Parathyroid adenoma (tissue), 2 donors: Measurements from ENCODE around the gene TTF2.
A peak's percentile ranks its signal among the peaks of the same experiment; 100 is the strongest.

Source experiments
- H2AFZ ChIP-seq: fragments of 300-600 bp; sonication (generic); one replicate; pipeline ENCODE4 v1.7.0; 2017; ENCODE audit warnings: antibody characterized with exemption, mild to moderate bottlenecking
- H3K27ac ChIP-seq: fragments of 300-600 bp; sonication (generic); one replicate; pipeline ENCODE4 v1.7.0; 2017
- H3K27me3 ChIP-seq: fragments of 300-600 bp; sonication (generic); one replicate; pipeline ENCODE4 v1.7.0; 2017; ENCODE audit warnings: low read length; ENCODE audit not compliant: control insufficient read depth, insufficient read depth
- H3K36me3 ChIP-seq: fragments of 300-600 bp; sonication (generic); one replicate; pipeline ENCODE4 v1.7.0; 2017; ENCODE audit warnings: low read length; ENCODE audit not compliant: control insufficient read depth, insufficient read depth
- H3K4me1 ChIP-seq: fragments of 300-600 bp; sonication (generic); one replicate; pipeline ENCODE4 v1.7.0; 2017; ENCODE audit warnings: control low read depth
- H3K4me2 ChIP-seq: fragments of 300-600 bp; sonication (generic); one replicate; pipeline ENCODE4 v1.7.0; 2017; ENCODE audit warnings: low read length
- H3K4me3 ChIP-seq: fragments of 300-600 bp; sonication (generic); one replicate; pipeline ENCODE4 v1.7.0; 2017; ENCODE audit warnings: low read depth, low read length
- H3K79me2 ChIP-seq: fragments of 300-600 bp; sonication (generic); one replicate; pipeline ENCODE4 v1.7.0; 2017; ENCODE audit warnings: control low read depth
- H3K9ac ChIP-seq: fragments of 300-600 bp; sonication (generic); one replicate; pipeline ENCODE4 v1.7.0; 2017; ENCODE audit warnings: mild to moderate bottlenecking
- H3K9me3 ChIP-seq: fragments of 300-600 bp; sonication (generic); one replicate; pipeline ENCODE4 v1.7.0; 2017; ENCODE audit warnings: low read length; ENCODE audit not compliant: control insufficient read depth
- TF ChIP-seq, protein P1 (sequence below): fragments of 300-600 bp; sonication (generic); IDR thresholded peaks from one replicate; pipeline ENCODE4 v1.7.0; 2017; ENCODE audit warnings: antibody characterized with exemption, mild to moderate bottlenecking
- donor health status: primary hyperparathyroidism.

Gene TTF2

DNA sequence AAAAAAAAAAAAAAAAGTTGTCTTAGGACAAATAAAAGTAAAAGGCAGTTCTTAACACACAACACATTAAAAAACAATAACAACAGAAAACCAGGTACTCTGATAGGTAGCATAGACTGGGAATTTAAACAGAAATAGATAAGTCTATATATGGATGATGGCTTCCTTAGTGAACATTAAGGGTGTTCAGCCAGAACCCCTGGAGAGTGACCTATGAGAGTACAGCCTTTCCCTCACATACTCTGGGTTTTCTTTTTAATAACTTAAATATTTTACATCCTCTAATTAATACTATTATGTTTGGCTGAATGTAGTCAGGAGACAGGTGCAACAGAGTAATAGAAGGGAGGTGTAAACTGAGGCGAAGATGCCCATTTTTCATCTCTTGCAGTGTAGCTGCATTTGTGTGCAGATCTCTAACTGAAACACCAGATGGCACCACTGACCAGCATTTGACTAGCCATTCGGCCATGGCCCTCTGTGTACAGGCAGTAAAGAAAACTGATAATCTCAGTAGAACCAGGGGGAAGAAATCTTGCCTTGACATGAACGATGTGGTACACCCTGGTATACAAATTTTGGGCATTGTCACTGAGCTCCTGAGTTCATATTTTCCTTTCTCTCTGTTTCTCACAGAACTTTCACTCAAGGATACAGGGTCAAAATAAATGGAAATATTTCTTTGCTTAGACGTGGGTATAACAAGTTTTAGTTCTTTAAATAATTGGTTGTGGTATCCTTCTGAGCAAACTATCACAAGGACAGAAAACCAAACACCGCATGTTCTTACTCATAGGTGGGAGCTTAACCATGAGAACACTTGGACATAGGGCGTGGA, 7.6 kb downstream of the TTF2 start:
- no peaks in the 10 kb centered on the region for H3K79me2 ChIP-seq
- H3K9me3 ChIP-seq: no peaks in the 10 kb centered on the region
- no peak overlapping the region for H2AFZ ChIP-seq
- H3K9ac ChIP-seq: no peak overlapping the region
- H3K36me3 ChIP-seq: no peaks in the 10 kb centered on the region
- H3K27ac ChIP-seq: no peak overlapping the region
- no peak overlapping the region for H3K4me2 ChIP-seq
- no peak overlapping the region for H3K4me3 ChIP-seq
- H3K27me3 ChIP-seq: no peaks in the 10 kb centered on the region
- TF ChIP-seq, protein P1, sequence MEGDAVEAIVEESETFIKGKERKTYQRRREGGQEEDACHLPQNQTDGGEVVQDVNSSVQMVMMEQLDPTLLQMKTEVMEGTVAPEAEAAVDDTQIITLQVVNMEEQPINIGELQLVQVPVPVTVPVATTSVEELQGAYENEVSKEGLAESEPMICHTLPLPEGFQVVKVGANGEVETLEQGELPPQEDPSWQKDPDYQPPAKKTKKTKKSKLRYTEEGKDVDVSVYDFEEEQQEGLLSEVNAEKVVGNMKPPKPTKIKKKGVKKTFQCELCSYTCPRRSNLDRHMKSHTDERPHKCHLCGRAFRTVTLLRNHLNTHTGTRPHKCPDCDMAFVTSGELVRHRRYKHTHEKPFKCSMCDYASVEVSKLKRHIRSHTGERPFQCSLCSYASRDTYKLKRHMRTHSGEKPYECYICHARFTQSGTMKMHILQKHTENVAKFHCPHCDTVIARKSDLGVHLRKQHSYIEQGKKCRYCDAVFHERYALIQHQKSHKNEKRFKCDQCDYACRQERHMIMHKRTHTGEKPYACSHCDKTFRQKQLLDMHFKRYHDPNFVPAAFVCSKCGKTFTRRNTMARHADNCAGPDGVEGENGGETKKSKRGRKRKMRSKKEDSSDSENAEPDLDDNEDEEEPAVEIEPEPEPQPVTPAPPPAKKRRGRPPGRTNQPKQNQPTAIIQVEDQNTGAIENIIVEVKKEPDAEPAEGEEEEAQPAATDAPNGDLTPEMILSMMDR: peak; percentile 57
- no peaks in the 10 kb centered on the region for H3K4me1 ChIP-seq

DNA sequence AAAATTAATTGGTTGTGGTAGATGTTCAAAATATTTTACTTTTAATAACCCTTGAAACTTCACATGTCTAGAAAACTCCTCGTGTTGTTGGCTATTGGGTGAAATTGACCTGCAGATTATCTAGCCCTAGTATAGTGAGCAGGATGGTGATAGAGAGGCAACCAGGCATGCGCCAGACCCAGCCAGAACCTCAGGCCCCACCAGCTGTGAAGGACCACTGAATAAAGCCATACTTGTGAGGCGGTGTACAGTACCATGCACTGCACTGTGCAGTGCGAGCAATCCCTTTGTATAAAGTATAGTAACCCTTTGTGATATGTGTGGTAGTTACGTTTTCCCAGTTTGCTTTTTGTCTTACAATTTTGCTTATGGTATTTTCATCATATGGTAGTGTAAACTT, 8.5 kb downstream of the TTF2 start:
- Histone ChIP-seq H3K4me2 (no peak overlapping the region), H3K27ac (no peak overlapping the region), H3K4me1 (no peaks in the 10 kb centered on the region), H2AFZ (no peak overlapping the region), H3K9ac (no peak overlapping the region), H3K27me3 (no peaks in the 10 kb centered on the region), H3K79me2 (no peaks in the 10 kb centered on the region), H3K4me3 (no peak overlapping the region), H3K9me3 (no peaks in the 10 kb centered on the region), H3K36me3 (no peaks in the 10 kb centered on the region)
- TF ChIP-seq, protein P1: no peak

DNA sequence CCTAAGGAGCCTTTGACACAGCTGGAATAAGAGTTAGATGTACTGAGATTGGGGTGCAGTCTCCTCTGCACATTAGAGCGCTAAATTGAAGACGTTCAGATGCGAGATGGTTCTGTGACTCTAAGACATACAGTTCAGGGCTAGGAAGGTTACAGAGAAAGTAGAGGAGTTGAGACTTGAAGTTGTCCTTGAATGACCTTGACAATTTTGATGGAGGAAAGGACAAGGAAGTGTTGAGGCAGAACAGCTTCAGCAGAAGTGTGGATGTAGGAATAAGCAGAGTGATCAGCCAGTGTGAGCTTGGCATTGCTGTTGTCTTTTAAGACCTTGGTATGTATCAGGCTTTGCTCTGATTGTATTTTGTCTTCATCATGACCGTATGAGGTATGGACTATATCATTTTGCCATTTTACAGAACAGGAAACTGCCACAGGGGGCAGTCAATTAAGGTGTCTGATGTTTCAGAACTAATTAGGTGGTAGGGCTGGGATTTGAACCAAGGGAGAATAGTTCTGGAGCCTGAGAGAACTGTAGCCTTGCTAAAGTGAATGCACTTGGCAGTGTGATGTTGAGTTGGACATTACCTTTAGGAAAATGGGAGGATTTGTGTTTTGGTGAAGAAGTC, 9.2 kb downstream of the TTF2 start:
- Histone ChIP-seq H3K9ac (no peak overlapping the region), H3K4me3 (no peak overlapping the region), H3K4me1 (no peaks in the 10 kb centered on the region), H3K27me3 (no peaks in the 10 kb centered on the region), H3K79me2 (no peaks in the 10 kb centered on the region), H3K36me3 (no peaks in the 10 kb centered on the region), H2AFZ (no peak overlapping the region), H3K4me2 (no peak overlapping the region), H3K27ac (no peak overlapping the region), H3K9me3 (no peaks in the 10 kb centered on the region)
- TF ChIP-seq, protein P1: no peak

DNA sequence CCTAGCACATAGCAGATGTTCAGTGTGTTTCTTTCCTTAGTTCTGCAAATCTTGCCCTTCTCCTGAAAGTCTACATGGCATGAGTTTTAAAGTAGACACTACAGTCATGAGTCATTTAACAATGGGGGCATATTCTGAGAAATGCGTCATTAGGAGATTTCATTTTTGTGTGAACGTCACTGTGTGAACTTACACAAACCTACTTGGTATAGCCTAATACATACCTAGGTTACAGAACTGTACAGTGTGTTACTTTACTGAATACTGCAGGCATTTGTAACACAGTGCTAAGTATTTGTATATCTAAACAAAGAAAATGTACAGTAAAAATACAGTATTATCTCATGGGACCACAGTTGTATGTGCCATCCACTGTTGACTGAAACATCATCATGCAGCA, 10.0 kb downstream of the TTF2 start:
- Histone ChIP-seq H3K4me3 (no peak overlapping the region), H2AFZ (no peak overlapping the region), H3K27ac (no peak overlapping the region), H3K36me3 (no peaks in the 10 kb centered on the region), H3K4me2 (no peak overlapping the region), H3K4me1 (no peaks in the 10 kb centered on the region), H3K9ac (no peak overlapping the region), H3K9me3 (no peaks in the 10 kb centered on the region), H3K27me3 (no peaks in the 10 kb centered on the region), H3K79me2 (no peaks in the 10 kb centered on the region)
- TF ChIP-seq, protein P1: no peak
